GM19324 (cell line): ENCODE data around the gene PEA15.

Source experiments
- ATAC-seq: cut with Tn5 transposase; IDR thresholded peaks from one replicate; pipeline ENCODE4 v1.9.1; 2021; ENCODE audit warnings: mild to moderate bottlenecking, moderate library complexity; ENCODE audit not compliant: unreplicated experiment, low FRiP score

The PEA15 gene

GRCh38 chr1:160207771-160208556 lies 2.8 kb downstream of the PEA15 start:
- no peak for ATAC-seq

- no peak for ATAC-seq
Measured at GRCh38 chr1:160208557-160209320, 3.6 kb downstream of the PEA15 start.

- no peak for ATAC-seq
Measured at GRCh38 chr1:160209321-160210046, 4.3 kb downstream of the PEA15 start.

GRCh38 chr1:160210561-160210960 lies 5.4 kb downstream of the PEA15 start:
- no peak for ATAC-seq

- no peak for ATAC-seq
Measured at GRCh38 chr1:160211046-160211790, 6.0 kb downstream of the PEA15 start.

GRCh38 chr1:160214481-160215140 lies 9.4 kb downstream of the PEA15 start:
- ATAC-seq, result no peak

GRCh38 chr1:160216301-160216700 lies 11.1 kb downstream of the PEA15 start:
- no peak for ATAC-seq

- ATAC-seq, result no peak
Measured at GRCh38 chr1:160217481-160218051, 12.4 kb downstream of the PEA15 start.

GRCh38 chr1:160219062-160219929 lies 14.1 kb downstream of the PEA15 start:
- ATAC-seq, result no peak

- no peak for ATAC-seq
Measured at GRCh38 chr1:160220301-160220700, 15.1 kb downstream of the PEA15 start.

- ATAC-seq, result no peak
Measured at GRCh38 chr1:160221089-160221488, 15.9 kb downstream of the PEA15 start.

- no peak for ATAC-seq
Measured at GRCh38 chr1:160222546-160222945, 17.4 kb downstream of the PEA15 start.

GRCh38 chr1:160224606-160225005 lies 19.4 kb downstream of the PEA15 start:
- no peak for ATAC-seq

- no peak for ATAC-seq
Measured at GRCh38 chr1:160225345-160225744, 20.2 kb downstream of the PEA15 start.

GRCh38 chr1:160226623-160227022 lies 21.4 kb downstream of the PEA15 start:
- ATAC-seq, result no peak

GRCh38 chr1:160227034-160227433 lies 21.9 kb downstream of the PEA15 start:
- no peak for ATAC-seq

GRCh38 chr1:160227561-160227960 lies 22.4 kb downstream of the PEA15 start:
- no peak for ATAC-seq

GRCh38 chr1:160228431-160228830 lies 23.2 kb downstream of the PEA15 start:
- ATAC-seq, result no peak

GRCh38 chr1:160232911-160233310 lies 27.7 kb downstream of the PEA15 start:
- ATAC-seq, result no peak
